ENCODE data around the gene MACIR. TPM values are rescaled to one million over a fixed set of nuclear protein-coding genes. Genes with fewer than 3 reads are reported as not detected.

MACIR gene
- total and polyA plus RNA-seq, 2 of the 13 experiments (the other 11 are each of a cell fraction or from before 2014, with no cell fraction given): 2.4 to 4.4 TPM

GRCh38 chr5:103247118-103247517 is 11.4 kb upstream of the MACIR start:
- no peaks in the 10 kb centered on the region for H3K27me3 ChIP-seq (ENCODE audit: control insufficient read depth in 1 of 2, insufficient read depth in 2 of 2, low read length in 2 of 2)
- no TSS peak for BruUV-seq (replicated peaks)
- no peak overlapping the region for H2AFZ ChIP-seq (ENCODE audit: low read length)
- no peak for DNase-seq (ENCODE audit: low spot score)
- in situ Hi-C loops (cut with HindIII; ENCODE audit: extremely low pct_ligation_motif_present, low pct_unique_long_range_greater_than_20kb) (no loop called here), intact Hi-C loops (cut with micrococcal nuclease; ENCODE audit: unreplicated experiment) (no loop called here)
- POLR2A ChIA-PET: no interaction called here
- no peak for ATAC-seq
- H3K9ac ChIP-seq (ENCODE audit: insufficient read depth, low read depth, low read length): no peak overlapping the region
- no peaks in the 10 kb centered on the region for H3K79me2 ChIP-seq (ENCODE audit: insufficient read depth, low read length)
- H3K4me3 ChIP-seq (replicated peaks in 1 of 3; ENCODE audit: insufficient read depth in 1 of 3, low read depth in 2 of 3, low read length in 3 of 3): no peak overlapping the region
- 96% methylated on average over 1 of the region's 1 CpG for WGBS (ENCODE audit: low lambda C conversion rate)
- no peak overlapping the region for H3K27ac ChIP-seq (ENCODE audit: extremely low read length, insufficient read depth, low read length)
- no peaks in the 10 kb centered on the region for H4K20me1 ChIP-seq (ENCODE audit: insufficient read depth, low read length)
- no peak for FAIRE-seq
- CTCF ChIA-PET (ENCODE audit: low intra/inter-chr PET ratio, low total read pairs): no interaction called here
- H3K9me3 ChIP-seq (ENCODE audit: low read length): no peaks in the 10 kb centered on the region
- no peaks in the 10 kb centered on the region for H3K36me3 ChIP-seq (replicated peaks in 1 of 2; ENCODE audit: control insufficient read depth in 1 of 2, insufficient read depth in 2 of 2, low read length in 2 of 2)
- TF ChIP-seq RARG (CRISPR knock-in tag; IDR thresholded peaks at IDR 0.05; ENCODE audit: low read depth) (no peak), NFKB2 (CRISPR knock-in tag; IDR thresholded peaks at IDR 0.05; ENCODE audit: borderline replicate concordance) (no peak), MYC (CRISPR knock-in tag; IDR thresholded peaks at IDR 0.05; ENCODE audit: borderline replicate concordance) (no peak)
- no peak overlapping the region for H3K4me2 ChIP-seq (ENCODE audit: low read depth, low read length)
- no peaks in the 10 kb centered on the region for H3K4me1 ChIP-seq (ENCODE audit: insufficient read depth, low read length)

GRCh38 chr5:103249068-103249467 is 9.5 kb upstream of the MACIR start:
- in situ Hi-C loops (cut with HindIII; ENCODE audit: extremely low pct_ligation_motif_present, low pct_unique_long_range_greater_than_20kb): no loop called here
- no peaks in the 10 kb centered on the region for H4K20me1 ChIP-seq (ENCODE audit: insufficient read depth, low read length)
- DNase-seq (ENCODE audit: low spot score) (no peak), ATAC-seq (no peak), FAIRE-seq (no peak)
- H3K4me3 ChIP-seq (replicated peaks in 1 of 3; ENCODE audit: insufficient read depth in 1 of 3, low read depth in 2 of 3, low read length in 3 of 3): no peak overlapping the region
- CTCF ChIA-PET (ENCODE audit: low intra/inter-chr PET ratio, low total read pairs): no interaction called here
- no peaks in the 10 kb centered on the region for H3K79me2 ChIP-seq (ENCODE audit: insufficient read depth, low read length)
- H3K4me2 ChIP-seq (ENCODE audit: low read depth, low read length): no peak overlapping the region
- no peak overlapping the region for H2AFZ ChIP-seq (ENCODE audit: low read length)
- H3K9ac ChIP-seq (ENCODE audit: insufficient read depth, low read depth, low read length): no peak overlapping the region
- 1% methylated on average over 2 of the region's 2 CpGs for WGBS (ENCODE audit: low lambda C conversion rate)
- H3K4me1 ChIP-seq (ENCODE audit: insufficient read depth, low read length): no peaks in the 10 kb centered on the region
- no peaks in the 10 kb centered on the region for H3K36me3 ChIP-seq (replicated peaks in 1 of 2; ENCODE audit: control insufficient read depth in 1 of 2, insufficient read depth in 2 of 2, low read length in 2 of 2)
- H3K27me3 ChIP-seq (ENCODE audit: control insufficient read depth in 1 of 2, insufficient read depth in 2 of 2, low read length in 2 of 2): no peaks in the 10 kb centered on the region
- no peak overlapping the region for H3K27ac ChIP-seq (ENCODE audit: extremely low read length, insufficient read depth, low read length)
- H3K9me3 ChIP-seq (ENCODE audit: low read length): no peaks in the 10 kb centered on the region
- intact Hi-C loops (cut with micrococcal nuclease; ENCODE audit: unreplicated experiment): no loop called here
- POLR2A ChIA-PET: no interaction called here
- BruUV-seq (replicated peaks): no TSS peak
- no peak for TF ChIP-seq HMG20B (CRISPR knock-in tag; conservative IDR thresholded peaks at IDR 0.05)
- no peak for TF ChIP-seq ZNF44 (CRISPR knock-in tag; IDR thresholded peaks at IDR 0.05)
- TF ChIP-seq ZNF749 (CRISPR knock-in tag; IDR thresholded peaks at IDR 0.05; ENCODE audit: borderline replicate concordance): no peak
- TF ChIP-seq AHDC1 (CRISPR knock-in tag; IDR thresholded peaks at IDR 0.05; ENCODE audit: borderline replicate concordance): no peak
- no peak for TF ChIP-seq ZNF841 (CRISPR knock-in tag; IDR thresholded peaks at IDR 0.05; ENCODE audit: borderline replicate concordance)
- no peak for TF ChIP-seq ZNF562 (CRISPR knock-in tag; IDR thresholded peaks at IDR 0.05; ENCODE audit: borderline replicate concordance)
- TF ChIP-seq BCL3 (CRISPR knock-in tag; IDR thresholded peaks at IDR 0.05): no peak

Measured in HepG2 (cell line).